IMR-90 (cell line): ENCODE measurements around the gene STAT4. TPM values are rescaled to one million over a fixed set of nuclear protein-coding genes. Genes with fewer than 3 reads are reported as not detected.

ENCODE experiments used
- ATAC-seq: fragments of 200-7000 bp; cut with Tn5 transposase; 2 replicates; pipeline ENCODE4 v1.9.1; 2020; ENCODE audit warnings: low read depth, mild to moderate bottlenecking, moderate library complexity
- BruUV-seq: library from RNA; stranded (reverse); fragments of 400-500 nt; replicated peaks from 2 replicates; lab custom pipeline; 2021; lab: Mats Ljungman, UMichigan
- CTCF ChIA-PET: fragments of 300-600 bp; formaldehyde crosslinking; extraction: SDS; loops from one replicate; lab custom pipeline; 2021; ENCODE audit warnings: antibody characterized with exemption; lab: Yijun Ruan, JAX
- POLR2A ChIA-PET: fragments of 300-600 bp; sonication (Branson Sonifier 250); formaldehyde crosslinking; loops from one replicate; lab custom pipeline; 2022; ENCODE audit warnings: antibody characterized with exemption; ENCODE audit not compliant: unreplicated experiment; lab: Charles Lee
- DNase-seq: peaks from one replicate; pipeline ENCODE4 v3.0.0; 2013
- H2AFZ ChIP-seq: replicated peaks from 2 replicates; pipeline ENCODE3; 2013; ENCODE audit warnings: low read length, mild to moderate bottlenecking; ENCODE audit not compliant: poor library complexity
- H2AK5ac ChIP-seq: 2 replicates; pipeline ENCODE4 v1.6.1; 2013; ENCODE audit warnings: low read depth, low read length, inconsistent platforms
- H2AK9ac ChIP-seq: replicated peaks from 2 replicates; pipeline ENCODE3; 2013; ENCODE audit warnings: mild to moderate bottlenecking, low read depth, low read length, moderate library complexity; ENCODE audit not compliant: poor library complexity
- H2BK120ac ChIP-seq: 2 replicates; pipeline ENCODE4 v1.6.1; 2013; ENCODE audit warnings: low read depth, low read length, inconsistent platforms
- H2BK15ac ChIP-seq: 3 replicates; pipeline ENCODE4 v1.6.1; 2013; ENCODE audit warnings: low read depth, low read length, inconsistent platforms
- H2BK20ac ChIP-seq: 2 replicates; pipeline ENCODE4 v1.6.1; 2013; ENCODE audit warnings: low read depth, mild to moderate bottlenecking, inconsistent platforms, low read length, moderate library complexity
- H2BK5ac ChIP-seq: 2 replicates; pipeline ENCODE4 v1.6.1; 2013; ENCODE audit warnings: mild to moderate bottlenecking, low read depth, low read length, inconsistent platforms; ENCODE audit not compliant: poor library complexity, severe bottlenecking
- H3K14ac ChIP-seq: replicated peaks from 2 replicates; pipeline ENCODE4 v1.6.1; 2013; ENCODE audit warnings: low read depth, low read length, inconsistent platforms
- H3K18ac ChIP-seq: 2 replicates; pipeline ENCODE4 v1.6.1; 2013; ENCODE audit warnings: low read depth, low read length, control low read depth
- H3K23ac ChIP-seq: 2 replicates; pipeline ENCODE4 v1.6.1; 2013; ENCODE audit warnings: low read depth, low read length, inconsistent platforms
- H3K27ac ChIP-seq: 2 replicates; pipeline ENCODE4 v1.5.1; 2013; ENCODE audit warnings: mild to moderate bottlenecking, control low read depth, low read length; ENCODE audit not compliant: insufficient read depth
- H3K27me3 ChIP-seq: 2 replicates; pipeline ENCODE4 v1.6.1; 2013; ENCODE audit warnings: low read length; ENCODE audit not compliant: control insufficient read depth, insufficient read depth
- H3K36me3 ChIP-seq: 2 replicates; pipeline ENCODE4 v1.6.1; 2013; ENCODE audit warnings: low read length, mixed read lengths; ENCODE audit not compliant: control insufficient read depth, insufficient read depth
- H3K4ac ChIP-seq: 2 replicates; pipeline ENCODE4 v1.6.1; 2013; ENCODE audit warnings: low read depth, low read length, inconsistent platforms
- H3K4me1 ChIP-seq: 2 replicates; pipeline ENCODE4 v1.6.1; 2013; ENCODE audit warnings: low read length, mixed read lengths; ENCODE audit not compliant: control insufficient read depth, insufficient read depth
- H3K4me2 ChIP-seq: 2 replicates; pipeline ENCODE4 v1.6.1; 2013; ENCODE audit warnings: low read depth, mild to moderate bottlenecking, control low read depth, low read length, moderate library complexity
- H3K4me3 ChIP-seq: 2 replicates; pipeline ENCODE4 v1.5.1; 2013; ENCODE audit warnings: low read depth, mild to moderate bottlenecking, control low read depth, low read length, moderate library complexity; ENCODE audit not compliant: insufficient read depth
- H3K56ac ChIP-seq: 2 replicates; pipeline ENCODE4 v1.6.1; 2013; ENCODE audit warnings: low read length, inconsistent platforms; ENCODE audit not compliant: insufficient read depth; ENCODE audit errors: extremely low read depth
- H3K79me1 ChIP-seq, 2 experiments: 2 replicates each; pipeline ENCODE4 v1.6.1; 2013; ENCODE audit warnings: low read length in 2 of 2, inconsistent platforms in 1 of 2, low read depth in 1 of 2
- H3K9ac ChIP-seq: 2 replicates; pipeline ENCODE4 v1.6.1; 2013; ENCODE audit warnings: low read depth, low read length, control low read depth
- H3K9me1 ChIP-seq: 2 replicates; pipeline ENCODE4 v1.6.1; 2013; ENCODE audit warnings: low read length, inconsistent platforms; ENCODE audit not compliant: insufficient read depth
- H3K9me3 ChIP-seq: 2 replicates; pipeline ENCODE4 v1.6.1; 2013; ENCODE audit warnings: low read length; ENCODE audit not compliant: control insufficient read depth, insufficient read depth
- H4K20me1 ChIP-seq: 2 replicates; pipeline ENCODE4 v1.6.1; 2013; ENCODE audit warnings: low read length, inconsistent platforms; ENCODE audit not compliant: insufficient read depth
- H4K5ac ChIP-seq: 2 replicates; pipeline ENCODE4 v1.6.1; 2013; ENCODE audit warnings: mild to moderate bottlenecking, low read depth, low read length, control low read depth
- H4K8ac ChIP-seq, 2 experiments: 2 replicates each; pipeline ENCODE4 v1.6.1; 2013; ENCODE audit warnings: low read depth in 2 of 2, low read length in 2 of 2, control low read depth in 1 of 2, inconsistent platforms in 1 of 2
- H4K91ac ChIP-seq: 2 replicates; pipeline ENCODE4 v1.6.1; 2013; ENCODE audit warnings: low read depth, low read length, inconsistent platforms; ENCODE audit not compliant: insufficient read depth
- POLR2A ChIP-seq: IDR thresholded peaks from 2 replicates; pipeline ENCODE4 v1.6.1; 2012; ENCODE audit warnings: mild to moderate bottlenecking, low read depth, low read length
- WGBS, 2 experiments: methylation state at CpG; one replicate each; pipeline versions ENCODE4 v1.1.5 to v1.1.7; 2013; ENCODE audit warnings: missing lambda C conversion rate in 2 of 2; ENCODE audit not compliant: insufficient read length in 1 of 2; ENCODE audit errors: extremely low coverage in 2 of 2; 5-methylcytosine and 5-hydroxymethylcytosine counted together
- dilution Hi-C: fragments of 300-500 bp; cut with HindIII; formaldehyde crosslinking; loops from one replicate; pipeline ENCODE4 v1.14.3; 2018; ENCODE audit warnings: low sequenced_read_pairs; ENCODE audit not compliant: unreplicated experiment
- in situ Hi-C: fragments of 300-500 bp; cut with MboI; formaldehyde crosslinking; loops from 3 replicates; pipeline ENCODE4 v1.14.3; 2019; ENCODE audit warnings: low sequenced_read_pairs, inconsistent platforms, mixed read lengths
- intact Hi-C: fragments of 100-400 bp; cut with micrococcal nuclease; formaldehyde crosslinking; loops from 2 replicates; pipeline ENCODE4 v1.10.0; 2022
- polyA plus RNA-seq, 3 experiments: library from polyadenylated mRNA; depleted of rRNA; stranded (reverse); fragments of >200 nt; gene quantifications; 2 replicates each; pipeline ENCODE4 v1.2.3, GENCODE V29; 2012; ENCODE audit warnings: low replicate concordance in 1 of 3
- total RNA-seq: library from RNA; depleted of rRNA; stranded (reverse); fragments of >200 nt; gene quantifications from 2 replicates; pipeline ENCODE4 v1.2.3, GENCODE V29; 2012

STAT4 gene
- total and polyA plus RNA-seq, 2 of the 4 experiments (the other 2 are of a cell fraction), result 0.36 to 0.48 TPM

- no peak overlapping the region for H2AFZ ChIP-seq
These were observed 84.4 kb downstream of the STAT4 start for GRCh38 chr2:191066197-191066918.

More at GRCh38 chr2:191066197-191066918, 84.4 kb downstream of the STAT4 start:
- Histone ChIP-seq H2BK5ac (no peak overlapping the region), H3K79me1 (no peaks in the 10 kb centered on the region), H3K4me1 (0 out of 2 replicates have a peak, but pooled peaks cover 2% of the 10 kb centered on the region), H3K4me2 (no peak overlapping the region), H3K9me1 (no peaks in the 10 kb centered on the region), H4K8ac (no peak overlapping the region), H2AK9ac (no peak overlapping the region), H4K20me1 (no peaks in the 10 kb centered on the region), H3K27me3 (no peaks in the 10 kb centered on the region), H3K9ac (no peak overlapping the region), H2BK15ac (no peak overlapping the region), H3K4ac (no peak overlapping the region), H3K56ac (no peak overlapping the region), H2AK5ac (no peak overlapping the region), H3K14ac (no peak overlapping the region), H3K27ac (no peak overlapping the region), H3K36me3 (no peaks in the 10 kb centered on the region), H3K9me3 (no peaks in the 10 kb centered on the region), H4K5ac (no peak overlapping the region), H2BK20ac (no peak overlapping the region), H4K91ac (no peak overlapping the region), H3K18ac (no peak overlapping the region), H3K4me3 (no peak overlapping the region), H2BK120ac (no peak overlapping the region), H3K23ac (no peak overlapping the region)
- DNase-seq (no peak), ATAC-seq (no peak)
- no peak for TF ChIP-seq POLR2A
- dilution Hi-C loops, result no loop called here
- CTCF ChIA-PET, result interaction anchor here (0.6 kb wide), 1 partner anchor 435 kb away, joined by 7 read pairs; no protein-coding TSS in a partner anchor
- WGBS, 2 experiments, result no CpG with 5 or more reads among the region's 4 CpGs
- BruUV-seq, result no TSS peak
- POLR2A ChIA-PET, result interaction anchor here (0.5 kb wide), 1 partner anchor 41 kb away, joined by 4 read pairs; no protein-coding TSS in a partner anchor
- in situ Hi-C loops, result loop anchor here (10.0 kb wide), 1 partner anchor 68 kb away; no protein-coding TSS in a partner anchor
- intact Hi-C loops, result no loop called here
